ENCODE data around the gene PICK1.

PICK1 gene

GRCh38 chr22:38109371-38110001 is 52.3 kb downstream of the PICK1 start:
- H3K4me1 Mint-ChIP-seq = peaks cover 3% of the 10 kb centered on the region
- TF ChIP-seq CTCF (IDR thresholded peaks at IDR 0.05; ENCODE audit: unreplicated experiment in 3 of 3) = no peak
- peak overlapping the region in 1 of 3 experiments; percentile 27 for H3K4me3 Mint-ChIP-seq
- H3K27me3 Mint-ChIP-seq (ENCODE audit: low read depth) = peaks cover 11% of the 10 kb centered on the region
- H3K9me3 Mint-ChIP-seq = no peaks in the 10 kb centered on the region
- H3K27ac Mint-ChIP-seq = no peak overlapping the region
- H3K36me3 Mint-ChIP-seq (ENCODE audit: low read depth) = no peaks in the 10 kb centered on the region

GRCh38 chr22:38110008-38110862 is 53.0 kb downstream of the PICK1 start, which contains the start of gene BAIAP2L2:
Gene BAIAP2L2 (minus strand): TSS chr22:38110684. CDS start chr22:38110525, 159 bp downstream.
- peaks cover 5% of the 10 kb centered on the region for H3K4me1 Mint-ChIP-seq
- no peaks in the 10 kb centered on the region for H3K36me3 Mint-ChIP-seq (ENCODE audit: low read depth)

GRCh38 chr22:38110863-38111852 is 54.0 kb downstream of the PICK1 start:
- Mint-ChIP-seq H3K9me3 (no peaks in the 10 kb centered on the region), H3K27ac (peak overlapping the region in 1 of 3 experiments; percentile 92), H3K4me3 (peak overlapping the region in 1 of 3 experiments; percentile 40), H3K4me1 (peaks cover 5% of the 10 kb centered on the region), H3K36me3 (ENCODE audit: low read depth) (no peaks in the 10 kb centered on the region), H3K27me3 (ENCODE audit: low read depth) (peaks cover 11% of the 10 kb centered on the region)
- TF ChIP-seq CTCF (IDR thresholded peaks at IDR 0.05; ENCODE audit: unreplicated experiment in 3 of 3) = no peak

More at GRCh38 chr22:38110008-38110862, 53.0 kb downstream of the PICK1 start, which contains the start of gene BAIAP2L2:
- H3K4me3 Mint-ChIP-seq = peak within 1 kb of the TSS in 1 of 3 experiments; percentile 40
- H3K27me3 Mint-ChIP-seq (ENCODE audit: low read depth) = peaks cover 11% of the 10 kb centered on the region
- H3K27ac Mint-ChIP-seq = peak within 1 kb of the TSS in 1 of 3 experiments; percentile 92
- H3K9me3 Mint-ChIP-seq = no peaks in the 10 kb centered on the region
- TF ChIP-seq CTCF (IDR thresholded peaks at IDR 0.05; ENCODE audit: unreplicated experiment in 3 of 3) = no peak

GRCh38 chr22:38111925-38112355 is 54.7 kb downstream of the PICK1 start:
- no peak for TF ChIP-seq CTCF (IDR thresholded peaks at IDR 0.05; ENCODE audit: unreplicated experiment in 3 of 3)
- Mint-ChIP-seq H3K27me3 (ENCODE audit: low read depth) (peaks cover 10% of the 10 kb centered on the region), H3K4me3 (no peak overlapping the region), H3K4me1 (peaks cover 5% of the 10 kb centered on the region), H3K36me3 (ENCODE audit: low read depth) (no peaks in the 10 kb centered on the region), H3K9me3 (no peaks in the 10 kb centered on the region), H3K27ac (peak overlapping the region in 1 of 3 experiments; percentile 92)

- H3K4me3 Mint-ChIP-seq = no peak overlapping the region
- no peaks in the 10 kb centered on the region for H3K9me3 Mint-ChIP-seq
- no peaks in the 10 kb centered on the region for H3K36me3 Mint-ChIP-seq (ENCODE audit: low read depth)
- no peak overlapping the region for H3K27ac Mint-ChIP-seq
- H3K27me3 Mint-ChIP-seq (ENCODE audit: low read depth) = peaks cover 8% of the 10 kb centered on the region
- no peak for TF ChIP-seq CTCF (IDR thresholded peaks at IDR 0.05; ENCODE audit: unreplicated experiment in 3 of 3)
- peaks cover 5% of the 10 kb centered on the region for H3K4me1 Mint-ChIP-seq
Observed at GRCh38 chr22:38112381-38112780, 55.2 kb downstream of the PICK1 start.
